ENCODE results near the gene TSPAN15.
"Not testable (repeated sequence)": the region's sequence is repeated elsewhere in the genome, so short reads cannot be mapped to it uniquely, and the experiment has no call there.

Gene TSPAN15

DNA sequence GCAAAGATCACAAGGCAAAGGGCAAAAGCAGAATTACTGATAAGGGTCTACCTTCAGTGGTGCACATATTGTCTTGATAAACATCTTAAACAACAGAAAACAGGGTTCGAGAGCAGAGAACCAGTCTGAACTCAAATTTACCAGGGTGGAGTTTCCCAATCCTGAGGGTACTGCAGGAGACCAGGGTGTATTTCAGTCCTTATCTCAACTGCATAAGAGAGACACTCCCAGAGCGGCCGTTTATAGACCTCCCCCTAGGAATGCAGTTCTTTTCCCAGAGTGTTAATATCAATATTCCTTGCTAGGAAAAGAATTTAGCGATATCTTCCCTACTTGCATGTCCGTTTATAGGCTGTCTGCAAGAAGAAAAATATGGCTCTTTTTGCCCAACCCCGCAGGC is 37.6 kb downstream of the TSPAN15 start:
- DNase-seq = not testable (repeated sequence)

DNA sequence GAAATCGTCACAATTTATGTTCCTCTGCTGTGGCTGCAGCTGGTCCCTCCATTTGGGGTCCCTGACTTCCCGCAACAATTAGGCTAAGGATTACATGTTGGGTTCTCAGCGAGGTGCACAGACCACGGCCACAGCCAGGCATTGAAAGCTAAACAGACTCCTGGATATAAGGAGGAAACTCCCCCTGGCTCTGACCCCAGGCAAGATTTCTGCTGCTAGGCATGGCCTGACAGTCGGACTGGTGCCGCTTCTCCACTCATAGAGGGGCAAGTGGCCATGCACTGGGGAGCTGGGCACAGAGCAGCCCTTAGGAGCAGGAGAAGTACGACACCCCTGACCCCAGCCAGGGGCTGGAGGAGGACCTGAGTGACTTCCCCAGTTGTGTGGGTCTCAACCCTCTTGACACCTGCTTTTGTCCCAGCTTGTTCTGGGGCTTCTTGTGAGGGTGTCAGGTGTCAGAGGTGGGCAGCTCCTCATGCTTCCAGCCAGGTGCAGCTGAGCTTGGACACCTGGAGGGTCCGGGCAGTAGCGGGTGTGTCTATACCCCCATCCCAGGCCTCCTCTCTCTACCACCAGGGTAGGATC is 38.3 kb downstream of the TSPAN15 start:
- no peak for DNase-seq

DNA sequence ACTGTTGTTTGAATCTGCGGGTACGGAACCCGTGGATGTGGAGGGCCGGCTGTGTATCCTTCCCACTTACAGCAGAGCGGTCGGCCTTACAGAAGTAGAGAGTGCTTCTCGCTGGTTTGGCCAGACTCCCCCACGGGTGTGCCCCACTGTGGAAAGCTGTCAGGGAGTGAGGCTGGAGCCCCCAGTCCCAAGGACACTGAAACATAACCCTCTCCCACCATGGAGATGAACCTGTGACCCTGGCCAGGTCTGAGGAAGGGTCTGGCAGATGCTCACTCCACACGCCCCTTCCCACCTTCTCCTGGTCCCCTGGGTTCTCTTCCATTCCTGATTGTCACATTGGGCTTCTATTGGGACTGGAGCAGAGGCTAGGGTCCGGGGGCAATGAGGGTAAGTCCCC is 39.6 kb downstream of the TSPAN15 start:
- no peak for DNase-seq

DNA sequence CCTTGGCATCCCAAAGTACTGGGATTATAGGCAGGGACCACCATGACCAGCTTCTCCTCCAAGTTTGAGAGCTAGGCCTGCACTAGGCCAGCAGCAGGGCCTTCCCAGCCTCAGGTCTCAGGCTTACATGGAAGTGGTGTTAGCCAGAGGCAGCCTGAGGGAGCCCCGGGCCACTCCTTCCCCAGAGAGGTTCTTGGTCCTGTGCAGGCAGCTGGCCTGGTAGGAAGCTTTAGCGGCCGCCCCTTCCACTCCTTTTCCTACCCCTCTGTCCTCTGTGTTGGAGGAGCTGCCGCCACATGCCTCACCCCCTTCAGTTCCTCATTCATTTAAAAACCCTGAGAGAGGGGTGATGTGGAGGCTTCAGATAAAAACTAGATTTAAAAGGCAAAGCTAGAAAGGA is 40.3 kb downstream of the TSPAN15 start:
- DNase-seq = no peak

DNA sequence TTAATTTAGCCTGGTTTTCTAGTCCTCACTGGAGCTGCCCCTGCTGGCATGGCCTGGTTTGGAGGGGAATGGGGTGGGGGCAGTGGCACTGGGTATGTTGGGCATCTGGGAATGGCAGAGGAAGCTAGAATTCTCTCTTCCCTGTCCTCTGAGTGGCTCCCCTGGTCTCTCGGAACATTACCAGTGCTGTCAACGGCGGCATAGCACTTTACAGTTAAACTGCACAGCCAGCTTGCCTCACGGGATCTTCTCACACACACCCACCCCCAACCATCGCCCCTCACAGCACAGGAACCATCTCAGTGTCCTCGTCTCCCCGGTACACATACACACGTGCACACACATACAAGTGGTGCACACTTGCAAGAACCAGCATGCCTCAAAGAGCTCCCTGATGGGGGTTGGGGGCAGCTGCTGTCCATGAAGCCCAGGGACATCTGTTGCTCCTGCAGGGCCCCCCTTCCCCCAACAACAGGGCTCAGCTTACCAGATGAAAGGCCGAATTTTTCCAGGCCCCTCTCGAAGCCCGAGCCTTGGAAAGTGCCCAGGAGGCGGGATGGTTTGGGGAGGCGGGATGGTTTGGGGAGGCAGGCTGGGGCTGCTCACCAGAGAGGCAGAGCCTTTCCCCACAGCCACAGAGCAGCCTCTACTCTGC is 41.0 kb downstream of the TSPAN15 start:
- DNase-seq = no peak

DNA sequence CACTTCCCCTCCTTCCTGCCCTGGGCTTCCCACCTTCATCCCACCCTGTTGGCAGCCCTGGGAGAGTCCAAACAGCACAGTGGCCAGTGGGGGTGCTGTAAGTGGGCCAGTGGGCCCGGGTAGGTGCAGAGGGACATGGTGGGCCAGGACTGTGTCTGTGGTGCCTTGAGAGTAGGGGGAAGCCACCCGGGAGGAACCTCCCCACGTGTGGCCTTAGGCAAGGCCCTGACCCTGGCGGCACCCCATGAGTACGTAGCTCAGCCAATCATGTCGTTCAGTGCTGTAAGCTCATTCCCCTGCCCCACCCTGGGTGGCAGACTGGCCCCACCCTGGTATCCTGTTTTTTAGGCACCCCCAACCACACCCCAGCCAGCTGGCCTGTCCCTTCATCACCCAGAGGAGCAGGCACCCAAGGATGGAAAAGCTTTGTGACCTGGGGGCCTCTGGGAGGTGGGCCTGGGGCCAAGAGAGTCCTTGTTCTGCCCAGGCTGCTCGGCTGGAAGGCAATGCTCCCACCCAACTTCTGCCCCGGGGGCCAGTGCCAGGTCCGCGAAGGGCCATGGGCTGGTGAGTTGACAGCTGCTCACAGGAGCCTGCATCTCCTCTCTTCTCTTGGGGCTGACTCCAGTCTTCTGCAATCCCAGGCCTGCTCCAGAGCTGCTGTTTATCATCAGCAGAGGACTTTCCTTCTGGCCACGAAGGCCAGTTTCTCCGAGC is 41.6 kb downstream of the TSPAN15 start:
- DNase-seq = no peak

DNA sequence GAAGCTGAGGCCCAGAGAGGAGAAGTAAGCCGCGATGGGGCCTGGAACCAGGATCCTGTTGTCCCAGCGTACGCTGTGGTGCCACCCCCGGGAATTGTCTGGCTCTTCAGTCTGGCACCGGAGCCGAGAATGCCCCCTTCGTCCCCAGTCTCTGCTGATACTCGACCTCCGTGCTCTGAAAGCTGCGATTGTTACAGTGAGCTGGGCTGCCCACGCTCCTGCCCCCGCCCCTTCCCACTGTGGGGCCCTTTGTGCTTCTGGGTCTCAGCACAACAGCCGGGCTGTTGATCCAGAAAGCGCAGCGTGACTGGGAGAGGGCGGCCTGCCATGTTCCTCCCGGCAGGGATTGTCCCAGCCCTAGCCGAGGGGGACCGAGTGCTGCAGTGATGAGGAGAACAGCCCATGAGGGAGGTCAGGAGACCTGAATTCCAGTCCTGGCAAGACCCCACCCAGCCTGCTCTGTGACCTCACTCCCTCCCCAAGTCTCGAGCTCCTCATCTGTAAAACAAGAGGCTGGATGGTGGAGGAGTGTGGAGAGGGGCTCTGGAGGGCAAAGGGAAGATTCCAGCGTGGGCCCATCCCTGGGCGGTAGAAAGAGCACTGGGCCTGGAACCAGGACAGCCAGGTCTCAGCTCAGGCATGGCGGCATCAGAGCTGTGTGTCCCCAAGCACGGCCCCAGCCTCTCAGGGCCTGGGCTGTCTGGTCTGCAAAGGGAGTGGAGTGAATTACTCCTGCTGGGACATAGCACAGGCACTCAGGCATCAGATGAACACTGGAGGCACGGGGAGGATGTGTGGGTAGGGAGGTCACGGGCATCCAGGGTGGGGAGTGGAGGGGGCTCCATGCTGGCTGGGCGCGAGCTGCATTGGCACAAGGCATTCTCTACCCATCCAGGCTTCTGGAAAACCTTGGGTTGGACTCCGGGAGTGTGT is 43.6 kb downstream of the TSPAN15 start:
- no peak for DNase-seq

DNA sequence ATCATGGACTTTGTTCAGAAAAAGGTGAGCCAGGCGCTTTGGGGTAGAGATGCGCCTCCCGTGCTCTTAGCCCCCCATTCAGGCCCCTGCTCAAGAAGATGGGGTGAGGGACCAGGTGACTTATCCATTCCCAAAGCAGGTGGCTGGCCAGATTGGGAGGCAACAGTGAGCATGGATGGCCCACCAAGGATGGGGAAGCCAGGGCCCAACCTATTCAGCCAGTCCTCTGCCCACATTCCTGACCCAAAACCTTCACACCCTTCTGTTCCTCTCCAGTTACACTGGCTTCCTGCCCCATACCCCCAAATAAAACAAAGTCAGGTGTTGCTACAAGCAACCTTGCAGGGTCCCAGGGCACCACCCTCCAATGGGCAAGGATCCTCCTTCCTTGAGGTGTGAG is 44.4 kb downstream of the TSPAN15 start:
- no peak for DNase-seq

DNA sequence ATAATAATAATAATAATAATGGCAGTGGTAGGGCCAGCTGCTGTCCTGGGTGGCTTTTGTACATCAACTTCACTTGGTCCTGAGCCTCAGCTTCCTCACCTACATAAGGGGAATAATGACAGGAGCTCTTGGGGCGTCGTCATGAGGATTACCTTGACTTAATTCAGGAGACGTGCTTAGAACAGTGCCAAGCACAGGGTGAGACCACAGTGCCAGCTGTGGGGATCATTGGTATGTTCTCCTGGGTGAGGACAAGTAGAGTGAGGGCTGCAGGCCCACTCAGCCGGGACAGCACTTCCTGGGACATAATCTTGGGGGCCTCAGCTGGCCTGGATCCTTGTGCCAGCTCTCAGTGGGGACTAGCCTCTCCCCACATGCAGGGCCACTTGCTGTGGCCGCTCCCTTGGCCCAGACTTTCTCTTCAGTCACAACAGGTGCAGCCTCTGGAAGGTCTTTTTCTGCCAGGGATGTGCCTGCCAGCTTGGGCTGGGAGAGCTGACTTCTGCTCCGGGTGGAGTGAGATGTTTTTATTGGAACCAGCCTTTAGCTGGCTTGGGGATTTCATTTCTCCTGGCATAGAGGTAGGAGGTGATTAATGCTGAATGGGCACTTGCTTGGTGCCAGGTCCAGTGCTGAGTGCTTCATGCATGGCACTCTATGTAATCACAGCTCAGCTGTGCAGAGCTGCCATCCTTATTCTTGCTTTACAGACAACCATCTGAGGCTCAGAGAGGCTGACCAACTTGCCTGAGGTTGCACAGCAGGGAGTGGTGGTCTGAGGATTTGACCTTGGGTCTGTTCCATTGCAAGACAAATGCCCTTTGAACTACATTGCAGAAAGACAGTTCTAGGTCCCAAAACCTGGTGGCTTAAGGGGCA is 45.3 kb downstream of the TSPAN15 start:
- DNase-seq = no peak

DNA sequence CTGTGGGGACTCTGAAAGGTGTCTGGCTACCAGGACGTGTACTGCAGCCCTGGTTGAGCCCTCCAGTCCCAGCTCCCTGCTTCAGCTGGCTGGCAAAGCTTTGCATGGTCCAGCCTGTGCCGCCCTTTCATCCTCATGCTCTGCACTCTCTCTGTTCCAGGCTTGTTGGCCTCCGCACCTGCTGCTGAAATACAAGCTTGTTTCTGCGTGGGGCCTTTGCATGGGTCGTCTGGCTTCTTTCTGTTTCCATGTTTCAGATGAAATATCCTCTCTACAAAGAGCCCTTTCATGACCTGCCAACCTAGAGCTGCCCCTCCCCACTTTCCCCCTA is 45.9 kb downstream of the TSPAN15 start:
- no peak for DNase-seq

DNA sequence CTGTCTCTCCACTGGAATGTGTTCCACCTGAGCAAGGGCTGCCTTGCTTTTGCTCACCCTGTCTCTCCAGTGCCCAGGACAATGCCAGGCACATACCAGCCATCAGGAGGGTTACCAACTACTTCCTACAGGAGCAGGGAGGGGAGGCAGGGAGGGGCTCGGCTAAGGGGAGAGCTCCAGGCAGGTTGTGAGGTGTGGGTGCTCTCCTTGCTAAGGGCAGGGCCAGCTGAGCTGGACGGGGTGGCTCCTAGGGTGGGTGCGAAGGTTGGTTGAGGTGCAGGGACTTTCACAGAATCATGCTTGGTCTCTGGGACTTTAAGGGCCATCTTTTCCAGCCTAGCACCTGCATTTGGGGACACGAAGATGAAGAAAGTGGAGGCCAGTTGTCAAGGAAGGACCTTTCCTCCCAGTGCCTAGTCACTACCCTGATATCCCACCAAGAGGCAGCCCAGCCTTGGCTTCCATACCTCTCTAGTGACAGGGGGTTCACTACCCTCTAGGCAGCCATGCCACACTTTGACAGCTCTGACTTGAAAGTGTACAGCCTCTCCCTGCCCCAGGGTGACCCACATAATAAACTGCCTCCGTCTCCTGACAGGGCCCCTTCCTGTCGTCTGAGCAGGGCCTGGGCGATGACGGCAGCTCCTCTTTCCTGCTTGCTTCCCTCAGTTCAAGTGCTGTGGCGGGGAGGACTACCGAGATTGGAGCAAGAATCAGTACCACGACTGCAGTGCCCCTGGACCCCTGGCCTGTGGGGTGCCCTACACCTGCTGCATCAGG is 46.5 kb downstream of the TSPAN15 start:
- DNase-seq = no peak

DNA sequence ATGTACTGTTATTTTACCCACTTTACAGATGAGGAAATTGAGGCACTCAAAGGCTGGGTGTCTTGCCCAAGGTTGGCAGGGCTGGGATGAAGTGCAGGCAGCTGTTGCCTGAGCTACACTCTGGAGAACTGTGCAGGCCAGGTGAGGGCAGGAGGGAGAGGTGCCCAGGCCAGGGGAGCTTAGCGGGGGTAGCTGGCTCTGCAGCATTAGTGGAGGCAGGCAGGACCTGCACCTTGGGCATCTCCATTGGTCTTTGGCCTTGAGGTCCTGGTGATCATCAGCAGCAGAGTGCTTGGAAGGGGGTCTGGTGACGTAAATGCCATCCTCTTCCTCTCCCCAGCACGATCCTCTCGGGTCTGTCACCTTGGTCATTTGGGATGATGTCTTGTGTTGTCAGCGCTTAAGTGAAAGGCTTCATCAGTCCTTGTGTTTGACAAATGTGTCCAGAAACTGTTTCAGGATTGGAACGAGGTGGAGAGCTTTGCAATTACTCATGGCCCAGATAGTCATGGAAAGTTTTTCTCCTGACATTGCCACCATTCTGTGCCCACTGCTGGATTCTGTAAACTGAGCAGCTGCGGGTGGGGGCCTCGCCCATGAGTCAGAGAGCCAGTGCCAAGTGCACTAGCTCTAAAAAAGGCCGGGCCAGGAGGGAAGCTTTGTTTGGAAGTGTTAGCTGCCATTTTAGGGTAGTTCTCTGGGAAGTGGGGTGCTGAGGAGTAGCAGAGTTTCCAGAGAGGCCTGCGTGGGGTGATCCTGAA is 47.6 kb downstream of the TSPAN15 start:
- DNase-seq = no peak

DNA sequence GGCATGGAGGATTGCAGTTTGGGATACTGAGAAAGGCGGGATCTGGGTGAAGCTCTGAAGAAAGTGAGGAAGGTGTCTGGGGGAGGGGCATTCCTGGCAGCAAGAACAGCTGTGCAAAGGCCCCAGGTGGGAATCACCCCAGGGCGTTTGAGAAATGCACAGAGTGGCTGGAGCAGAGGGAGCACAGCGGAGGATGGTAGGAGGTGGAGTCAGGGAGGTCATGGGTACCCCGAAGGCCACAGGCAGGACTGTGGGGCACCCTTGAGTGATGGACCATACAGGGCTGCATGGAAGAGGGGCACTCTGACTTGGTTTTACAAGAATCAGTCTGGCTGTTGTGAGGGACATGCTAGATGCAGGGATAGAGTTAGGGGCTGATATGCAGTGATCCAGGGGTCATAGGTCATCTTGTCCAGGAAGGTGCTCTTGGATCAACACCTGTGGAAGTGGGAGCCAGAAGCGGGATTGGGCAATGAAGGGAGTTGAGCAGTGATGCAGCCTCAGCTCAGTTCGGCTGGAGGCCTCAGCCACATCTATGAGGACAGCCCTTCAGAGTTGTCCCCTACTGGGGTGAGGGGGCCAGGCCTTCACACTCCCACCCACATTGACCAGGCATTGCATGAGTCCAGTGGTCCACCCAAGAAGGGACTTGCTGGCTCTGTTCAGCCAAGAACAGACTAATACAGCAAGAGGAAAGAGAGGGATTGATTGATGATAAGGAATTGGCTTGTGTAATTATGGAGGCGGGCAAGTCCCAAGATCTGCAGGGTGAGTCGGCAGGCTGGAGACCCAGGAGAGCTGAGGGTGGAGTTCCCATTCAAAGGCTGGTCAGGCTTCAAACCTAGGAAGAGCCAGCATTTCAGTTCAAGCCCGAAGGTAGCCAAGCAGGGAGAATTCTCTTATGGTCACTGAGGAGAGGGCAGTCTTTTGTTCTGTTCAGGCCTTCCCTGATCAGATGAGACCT is 48.7 kb downstream of the TSPAN15 start:
- no peak for DNase-seq

DNA sequence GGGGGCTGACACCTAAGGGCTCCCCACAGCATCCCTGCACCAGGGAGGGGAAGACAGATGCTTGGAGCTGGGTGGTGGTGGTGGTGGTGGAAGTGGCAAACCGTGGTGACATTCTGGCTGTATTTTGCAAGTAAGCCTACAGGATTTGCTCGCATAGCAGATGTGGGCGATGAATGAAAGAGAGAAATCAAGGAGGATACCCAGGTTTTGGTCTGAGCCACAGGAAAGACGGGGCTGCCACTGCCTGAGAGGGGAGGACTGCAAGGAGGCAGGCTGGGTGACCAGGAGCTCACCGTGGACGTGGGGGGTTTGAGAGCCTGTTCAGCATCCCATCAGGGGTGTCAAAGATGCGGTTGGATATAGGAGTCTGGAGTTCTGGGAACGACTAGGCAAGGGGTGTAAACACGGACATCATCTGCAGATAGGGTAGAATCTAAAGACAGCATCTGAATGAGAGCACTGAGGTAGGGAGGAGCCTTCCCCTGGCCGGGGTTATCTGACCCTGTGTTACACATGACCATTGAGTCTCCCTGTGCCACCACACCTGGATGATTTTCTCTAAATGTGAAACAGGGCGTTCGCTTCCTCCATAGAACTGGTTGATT is 49.7 kb downstream of the TSPAN15 start:
- DNase-seq = no peak

DNA sequence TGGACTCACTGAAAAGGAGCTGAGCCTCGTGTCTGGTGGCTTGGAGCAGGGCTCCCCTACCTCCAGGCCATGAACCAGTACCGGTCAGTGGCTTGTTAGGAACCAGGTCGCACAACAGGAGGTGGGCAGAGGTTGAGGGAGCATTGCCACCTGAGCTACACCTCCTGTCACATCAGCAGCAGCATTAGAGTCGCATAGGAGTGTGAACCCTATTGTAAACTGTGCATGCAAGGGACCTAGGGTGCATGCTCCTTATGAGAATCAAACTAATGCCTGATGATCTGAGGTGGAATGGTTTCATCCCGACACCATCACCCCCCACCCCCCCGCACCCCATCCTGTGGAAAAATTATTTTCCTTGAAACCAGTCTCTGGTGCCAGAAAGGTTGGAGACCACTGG is 50.4 kb downstream of the TSPAN15 start:
- no peak for DNase-seq

DNA sequence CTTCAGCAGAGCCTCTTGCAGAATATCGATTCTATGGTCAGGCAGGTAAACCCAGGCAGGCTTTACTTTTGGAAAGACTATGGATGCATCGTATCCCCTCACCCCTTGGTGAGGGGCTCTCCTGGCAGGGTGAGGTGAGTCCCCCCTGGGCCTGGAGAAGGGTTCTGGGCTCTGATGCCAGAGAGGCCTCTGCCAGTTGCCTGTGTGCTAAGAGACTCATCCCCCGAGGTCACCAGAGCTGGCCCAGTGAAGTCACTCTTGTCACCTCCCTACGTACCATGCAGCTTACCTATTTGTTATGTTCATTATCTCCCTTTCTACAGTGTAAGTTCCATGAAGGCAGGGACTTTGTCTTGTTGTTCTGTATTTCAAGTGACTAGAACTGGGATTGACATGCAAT is 51.3 kb downstream of the TSPAN15 start:
- DNase-seq = no peak

DNA sequence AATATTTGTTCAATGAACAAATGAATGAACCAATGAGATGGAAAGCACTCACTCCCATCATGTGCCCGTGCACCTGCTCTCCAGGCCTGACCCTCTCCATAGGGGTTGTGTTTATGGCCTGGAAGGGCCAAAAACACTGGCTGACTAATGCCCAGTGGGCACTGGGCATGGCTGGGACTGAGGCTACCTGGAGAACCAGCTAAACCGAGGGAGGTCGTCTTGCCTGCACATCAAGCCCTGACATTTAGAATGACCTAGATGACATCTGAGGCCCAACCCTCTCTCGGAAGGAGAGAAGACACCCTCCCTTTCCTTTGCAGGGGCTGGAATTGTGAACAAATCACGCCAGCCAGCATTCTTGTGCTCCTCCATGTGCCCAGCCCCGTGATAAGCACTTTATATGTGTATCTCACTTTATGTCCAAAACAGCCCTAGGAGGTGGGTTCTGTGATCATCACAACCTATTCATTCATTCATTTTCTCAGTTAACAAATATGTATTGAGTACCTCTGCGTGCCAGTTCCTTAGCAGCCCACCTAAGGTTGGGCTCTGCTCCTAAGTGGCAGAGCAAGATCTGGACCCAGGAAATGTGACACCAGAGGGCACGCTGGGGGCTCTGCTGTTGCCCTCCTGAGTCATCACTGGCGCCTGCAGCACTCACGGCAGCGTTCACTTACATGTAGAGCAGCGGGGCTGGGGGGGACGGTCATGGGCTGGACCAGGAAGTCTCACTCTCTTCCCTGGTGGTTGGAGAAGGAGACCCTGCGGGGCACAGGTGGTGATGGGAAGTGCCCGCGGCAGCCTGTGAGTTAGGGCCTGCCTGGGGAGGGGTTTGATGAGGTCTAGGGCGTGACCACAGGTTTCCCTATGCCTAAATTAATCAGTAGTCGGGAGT is 52.0 kb downstream of the TSPAN15 start:
- DNase-seq = no peak

DNA sequence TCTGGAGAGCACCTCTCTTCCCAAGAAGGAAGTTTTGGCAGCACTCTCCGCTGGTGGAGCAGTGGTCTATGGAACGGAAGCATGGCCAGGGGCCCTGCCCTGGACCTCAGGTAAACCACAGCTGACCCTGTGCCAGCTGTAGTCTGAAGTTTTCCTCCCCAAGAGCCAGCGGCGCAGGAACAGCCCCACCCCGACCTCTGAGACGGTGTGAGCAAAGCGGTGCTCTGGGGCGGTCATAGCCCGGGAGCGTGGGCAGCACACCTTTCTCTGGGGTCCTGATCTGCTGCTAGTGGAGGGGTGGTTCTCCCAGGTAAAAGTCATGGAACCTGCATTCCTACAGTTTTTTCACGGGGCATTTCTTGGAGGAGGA is 52.6 kb downstream of the TSPAN15 start:
- no peak for DNase-seq
